ENCODE measurements around the gene GOLGA6C. TPM values are rescaled to one million over a fixed set of nuclear protein-coding genes. Genes with fewer than 3 reads are reported as not detected.
A peak's percentile ranks its signal among the peaks of the same experiment; 100 is the strongest.

The GOLGA6C gene
- total and polyA plus RNA-seq, 10 of the 15 experiments (the other 5 are each of a cell fraction or from before 2014, with no cell fraction given), result not detected

DNA sequence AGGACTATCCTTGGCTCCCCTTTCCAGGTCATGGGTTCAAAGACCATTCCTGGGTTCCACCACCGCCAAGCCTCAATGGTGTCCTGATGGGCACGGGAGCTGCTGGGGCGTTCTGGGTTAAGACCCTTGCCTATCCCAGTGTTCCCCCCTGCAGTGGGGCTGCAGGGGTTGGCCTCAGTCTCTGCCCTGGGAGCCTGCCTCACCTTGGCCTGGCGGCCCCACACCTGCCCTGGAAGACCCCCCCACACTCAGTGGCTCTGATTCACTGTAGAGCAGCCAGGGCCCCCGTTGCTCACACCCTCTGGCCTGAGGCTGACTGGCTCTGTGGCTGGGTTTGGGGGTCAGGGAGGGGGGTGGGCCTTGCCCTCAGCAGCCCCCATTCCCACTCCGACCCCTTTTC is 34.4 kb upstream of the GOLGA6C start:
- ChIA-PET POLR2A (no interaction called here), CTCF (no interaction called here), SMC1A (ENCODE audit: uncharacterized antibody, unreplicated experiment) (no interaction called here), RAD21 (ENCODE audit: unreplicated experiment) (no interaction called here)
- intact Hi-C loops (cut with micrococcal nuclease; ENCODE audit: unreplicated experiment), result no loop called here
- no peaks in the 10 kb centered on the region for H3K9me3 ChIP-seq (replicated peaks; ENCODE audit: control insufficient read depth, insufficient read depth, low read length)
- in situ Hi-C loops (cut with MboI), result no loop called here
- DNase-seq (ENCODE audit: low read depth, low spot score), result no peak
- TF ChIP-seq NRF1 (conservative IDR thresholded peaks at IDR 0.05; ENCODE audit: low read depth, low read length) (no peak), BCL11A (IDR thresholded peaks at IDR 0.05; ENCODE audit: low read depth, low read length) (no peak), NFYB (IDR thresholded peaks at IDR 0.05; ENCODE audit: insufficient read depth, low read depth, low read length) (no peak), IKZF1 (conservative IDR thresholded peaks at IDR 0.05) (no peak), ETV6 (conservative IDR thresholded peaks at IDR 0.05 in 1 of 2, IDR thresholded peaks at IDR 0.05 in 1 of 2; ENCODE audit: borderline replicate concordance in 1 of 2, low read depth in 1 of 2) (no peak)
- H3K27ac ChIP-seq (ENCODE audit: control insufficient read depth, insufficient read depth), result no peak overlapping the region
- H4K20me1 ChIP-seq (ENCODE audit: control insufficient read depth, insufficient read depth), result no peaks in the 10 kb centered on the region
- no peak for ATAC-seq
- no peak overlapping the region for H3K4me2 ChIP-seq (ENCODE audit: control insufficient read depth, insufficient read depth)
- no peak overlapping the region for H3K9ac ChIP-seq (ENCODE audit: control insufficient read depth, insufficient read depth, low read length)
- H3K4me1 ChIP-seq (ENCODE audit: control insufficient read depth, insufficient read depth, low read length), result peaks cover 16% of the 10 kb centered on the region
- no peak overlapping the region for H3K4me3 ChIP-seq
- H3K36me3 ChIP-seq (ENCODE audit: control insufficient read depth in 2 of 2, insufficient read depth in 2 of 2, low read length in 1 of 2), result no peaks in the 10 kb centered on the region
- no peak for FAIRE-seq
- no peak overlapping the region for H2AFZ ChIP-seq (ENCODE audit: control insufficient read depth, low read depth, low read length)
- no TSS peak for BruUV-seq (replicated peaks)
- H3K27me3 ChIP-seq (replicated peaks in 1 of 2; ENCODE audit: control insufficient read depth in 2 of 2, insufficient read depth in 2 of 2, low read length in 1 of 2), result no peaks in the 10 kb centered on the region; a peak in 2 of 4 replicates
- WGBS (ENCODE audit: insufficient coverage, insufficient replicate concordance, low lambda C conversion rate, missing lambda C conversion rate), result 50% methylated on average over 6 of the region's 6 CpGs
- H3K79me2 ChIP-seq (ENCODE audit: control insufficient read depth, insufficient read depth, low read length), result no peaks in the 10 kb centered on the region

DNA sequence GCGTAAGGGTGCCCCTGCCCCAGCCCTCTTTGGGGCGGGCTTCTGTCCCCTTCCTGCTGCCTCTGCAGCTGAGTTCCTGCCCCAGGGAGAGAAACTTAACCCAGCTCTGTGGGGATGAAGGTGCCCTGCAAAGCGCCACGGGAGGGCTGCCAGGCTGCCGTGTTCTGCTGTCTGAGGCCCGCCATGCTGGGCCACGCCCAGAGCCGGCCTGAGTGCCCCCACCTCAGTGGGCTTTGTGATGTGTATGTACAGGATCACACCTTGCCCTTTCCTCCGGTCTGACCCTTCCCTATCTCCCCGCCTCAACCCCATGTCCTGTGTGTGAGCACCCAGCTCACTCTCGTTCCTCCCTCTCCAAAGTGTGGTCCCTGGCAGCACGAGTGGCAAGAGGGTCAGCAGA is 33.9 kb upstream of the GOLGA6C start:
- H3K27ac ChIP-seq (ENCODE audit: control insufficient read depth, insufficient read depth), result no peak overlapping the region
- H2AFZ ChIP-seq (ENCODE audit: control insufficient read depth, low read depth, low read length), result no peak overlapping the region
- no peak for FAIRE-seq
- H3K79me2 ChIP-seq (ENCODE audit: control insufficient read depth, insufficient read depth, low read length), result no peaks in the 10 kb centered on the region
- ChIA-PET CTCF (no interaction called here), POLR2A (no interaction called here), SMC1A (ENCODE audit: uncharacterized antibody, unreplicated experiment) (no interaction called here), RAD21 (ENCODE audit: unreplicated experiment) (no interaction called here)
- BruUV-seq (replicated peaks), result no TSS peak
- intact Hi-C loops (cut with micrococcal nuclease; ENCODE audit: unreplicated experiment) (no loop called here), in situ Hi-C loops (cut with MboI) (no loop called here)
- peaks cover 10% of the 10 kb centered on the region for H3K4me1 ChIP-seq (ENCODE audit: control insufficient read depth, insufficient read depth, low read length)
- DNase-seq (ENCODE audit: low read depth, low spot score), result no peak
- H3K9me3 ChIP-seq (replicated peaks; ENCODE audit: control insufficient read depth, insufficient read depth, low read length), result no peaks in the 10 kb centered on the region
- no peaks in the 10 kb centered on the region for H4K20me1 ChIP-seq (ENCODE audit: control insufficient read depth, insufficient read depth)
- H3K9ac ChIP-seq (ENCODE audit: control insufficient read depth, insufficient read depth, low read length), result no peak overlapping the region
- no peak overlapping the region for H3K4me3 ChIP-seq
- ATAC-seq, result peak; percentile 7; the same call in 1 of the 3 replicates
- no peak overlapping the region for H3K4me2 ChIP-seq (ENCODE audit: control insufficient read depth, insufficient read depth)
- H3K36me3 ChIP-seq (ENCODE audit: control insufficient read depth in 2 of 2, insufficient read depth in 2 of 2, low read length in 1 of 2), result no peaks in the 10 kb centered on the region
- H3K27me3 ChIP-seq (replicated peaks in 1 of 2; ENCODE audit: control insufficient read depth in 2 of 2, insufficient read depth in 2 of 2, low read length in 1 of 2), result no peaks in the 10 kb centered on the region; a peak in 2 of 4 replicates
- WGBS (ENCODE audit: insufficient coverage, insufficient replicate concordance, low lambda C conversion rate, missing lambda C conversion rate), result 22% methylated on average over 12 of the region's 12 CpGs
- TF ChIP-seq TCF3 (IDR thresholded peaks at IDR 0.05; ENCODE audit: borderline replicate concordance, insufficient read depth, low read depth, low read length) (no peak), SPI1 (IDR thresholded peaks at IDR 0.05; ENCODE audit: borderline replicate concordance, insufficient read depth, low read depth, low read length) (no peak), SMC3 (IDR thresholded peaks at IDR 0.05; ENCODE audit: borderline replicate concordance, low read length) (no peak), ZNF217 (IDR thresholded peaks at IDR 0.05) (no peak), MEF2A (IDR thresholded peaks at IDR 0.05; ENCODE audit: insufficient read depth, low read depth, low read length) (no peak), HCFC1 (IDR thresholded peaks at IDR 0.05; ENCODE audit: low read length) (no peak), RELA (IDR thresholded peaks at IDR 0.05; ENCODE audit: borderline replicate concordance, partially characterized antibody) (no peak), CHD4 (IDR thresholded peaks at IDR 0.05) (no peak), FOXK2 (IDR thresholded peaks at IDR 0.05) (no peak), NFYB (IDR thresholded peaks at IDR 0.05; ENCODE audit: insufficient read depth, low read depth, low read length) (no peak), POLR2AphosphoS2 (IDR thresholded peaks at IDR 0.05; ENCODE audit: low read depth, low read length) (no peak), ETV6 (conservative IDR thresholded peaks at IDR 0.05 in 1 of 2, IDR thresholded peaks at IDR 0.05 in 1 of 2; ENCODE audit: borderline replicate concordance in 1 of 2, low read depth in 1 of 2) (no peak), MEF2B (IDR thresholded peaks at IDR 0.05; ENCODE audit: partially characterized antibody, poor library complexity, severe bottlenecking) (no peak), MTA3 (IDR thresholded peaks at IDR 0.05; ENCODE audit: borderline replicate concordance, low read length) (no peak), HDAC2 (IDR thresholded peaks at IDR 0.05) (no peak), CHD1 (IDR thresholded peaks at IDR 0.05; ENCODE audit: low read depth, low read length) (no peak)
- TF ChIP-seq, protein P1, sequence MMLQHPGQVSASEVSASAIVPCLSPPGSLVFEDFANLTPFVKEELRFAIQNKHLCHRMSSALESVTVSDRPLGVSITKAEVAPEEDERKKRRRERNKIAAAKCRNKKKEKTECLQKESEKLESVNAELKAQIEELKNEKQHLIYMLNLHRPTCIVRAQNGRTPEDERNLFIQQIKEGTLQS (IDR thresholded peaks at IDR 0.05; ENCODE audit: borderline replicate concordance, extremely low read depth, low read depth, low read length), result no peak
